CD4-positive, alpha-beta T cell (primary cell): ENCODE data around the gene ASIP. TPM values are rescaled to one million over a fixed set of nuclear protein-coding genes. Genes with fewer than 3 reads are reported as not detected.

Experiments
- ATAC-seq: fragments of 200-7000 bp; cut with Tn5 transposase; one replicate; pipeline ENCODE4 v1.10.0; 2022; ENCODE audit warnings: mild to moderate bottlenecking; ENCODE audit not compliant: poor library complexity
- CTCF ChIA-PET: fragments of 350-600 bp; sonication (Branson Sonifier 250); formaldehyde crosslinking; loops from one replicate; lab custom pipeline; 2021; ENCODE audit warnings: antibody characterized with exemption, inconsistent platforms; lab: Charles Lee
- POLR2A ChIA-PET: fragments of 350-600 bp; sonication (Branson Sonifier 250); formaldehyde crosslinking; loops from one replicate; lab custom pipeline; 2021; ENCODE audit warnings: antibody characterized with exemption, inconsistent platforms; lab: Charles Lee
- DNase-seq, 14 experiments: peaks; one replicate each; pipeline ENCODE4 v3.0.0-alpha.2; 2013 to 2020; ENCODE audit warnings: mixed read lengths in 2 of 14
- H3K27ac ChIP-seq, 2 donors: one replicate each; pipeline versions ENCODE4 v1.5.1 to v1.7.0; 2013; ENCODE audit warnings: low read length in 2 of 2, low read depth in 1 of 2, mild to moderate bottlenecking in 1 of 2
- H3K27me3 ChIP-seq, 2 experiments: 1 replicate in 1 of 2; 2 replicates in 1 of 2; pipeline versions ENCODE4 v1.6.1 to v1.7.0; 2013; ENCODE audit warnings: low read length in 2 of 2, control low read depth in 1 of 2, mild to moderate bottlenecking in 1 of 2, moderate library complexity in 1 of 2; ENCODE audit not compliant: insufficient read depth in 2 of 2, control insufficient read depth in 1 of 2
- H3K36me3 ChIP-seq: one replicate; pipeline ENCODE4 v1.6.1; 2013; ENCODE audit warnings: low read length, control low read depth; ENCODE audit not compliant: insufficient read depth
- H3K4me1 ChIP-seq: one replicate; pipeline ENCODE4 v1.6.1; 2013; ENCODE audit warnings: low read length, control low read depth; ENCODE audit not compliant: insufficient read depth
- H3K4me3 ChIP-seq: one replicate; pipeline ENCODE4 v1.5.1; 2013; ENCODE audit warnings: mild to moderate bottlenecking, low read length, moderate library complexity
- H3K9me3 ChIP-seq, 2 experiments: 1 replicate in 1 of 2; 2 replicates in 1 of 2; pipeline versions ENCODE4 v1.6.1 to v1.7.0; 2013; ENCODE audit warnings: low read length in 2 of 2, mild to moderate bottlenecking in 2 of 2, control low read depth in 1 of 2, moderate library complexity in 1 of 2; ENCODE audit not compliant: control insufficient read depth in 1 of 2, insufficient read depth in 1 of 2
- H3K27ac Mint-ChIP-seq: one replicate; pipeline ENCODE4 v1.8.0; 2020; ENCODE audit warnings: mixed read lengths
- H3K27me3 Mint-ChIP-seq: one replicate; pipeline ENCODE4 v1.8.0; 2021; ENCODE audit warnings: mixed read lengths
- H3K36me3 Mint-ChIP-seq: one replicate; pipeline ENCODE4 v1.8.0; 2021; ENCODE audit warnings: low read depth, mixed read lengths
- H3K4me1 Mint-ChIP-seq: one replicate; pipeline ENCODE4 v1.8.0; 2021; ENCODE audit warnings: low read depth, mixed read lengths
- H3K4me3 Mint-ChIP-seq: one replicate; pipeline ENCODE4 v1.8.0; 2020; ENCODE audit warnings: mild to moderate bottlenecking, mixed read lengths
- H3K9me3 Mint-ChIP-seq: one replicate; pipeline ENCODE4 v1.8.0; 2020; ENCODE audit warnings: mixed read lengths
- CTCF ChIP-seq: fragments of 200-600 bp; IDR thresholded peaks from one replicate; pipeline ENCODE4 v1.8.0; 2022; ENCODE audit warnings: antibody characterized with exemption, mild to moderate bottlenecking
- intact Hi-C, 2 experiments: fragments of 100-400 bp; cut with DNase I in 1 of 2; cut with micrococcal nuclease in 1 of 2; formaldehyde crosslinking; loops; one replicate each; pipeline versions ENCODE4 v1.15.1 to v1.9.0; 2023 to 2025; cut with DNase I, micrococcal nuclease
- polyA plus RNA-seq, 2 donors: library from polyadenylated mRNA; unstranded; fragments of 120-200 nt; gene quantifications; one replicate each; pipeline ENCODE4 v1.2.1, GENCODE V29; 2013
- total RNA-seq, 174 experiments: library from RNA in 2 of 174; stranded (reverse) in 2 of 174; gene quantifications; one replicate each; pipeline ENCODE4 v1.2.3 and lab custom pipeline; 2021 to 2026

ASIP gene
- not detected for total RNA-seq
- 0.23 TPM for polyA plus RNA-seq (2013, experiment 1 of 2)
- not detected for polyA plus RNA-seq (2013, experiment 2 of 2)
- total RNA-seq (lab: John Stamatoyannopoulos, UW) = 0 to 0.23 (median 0) reads per million in 172 experiments

GRCh38 chr20:34240693-34241615 lies at the start of gene ASIP:
Gene ASIP, plus strand, starts transcription at chr20:34241423. Its CDS starts 18,952 bp downstream, at chr20:34260375.
- H3K27me3 ChIP-seq = no peaks in the 10 kb centered on the region
- peak within 1 kb of the TSS; percentile 16 for H3K27ac Mint-ChIP-seq
- H3K9me3 ChIP-seq = peaks cover 4 to 13% of the 10 kb centered on the region in 2 experiments
- DNase-seq (peak in 4 of 14 experiments; percentile 19 to 22 (median 20)), ATAC-seq (peak; percentile 44)
- H3K4me3 Mint-ChIP-seq = peak within 1 kb of the TSS; percentile 4
- no peaks in the 10 kb centered on the region for H3K36me3 Mint-ChIP-seq
- no peak for TF ChIP-seq CTCF
- no peak within 1 kb of the TSS for H3K4me3 ChIP-seq
- intact Hi-C loops = no loop called here
- H3K4me1 Mint-ChIP-seq = peaks cover 21% of the 10 kb centered on the region
- peaks cover 7% of the 10 kb centered on the region for H3K4me1 ChIP-seq
- POLR2A ChIA-PET = interaction anchor here (1.6 kb wide), 1 partner anchor 275 kb away, joined by 4 read pairs; the partner anchor contains the start of gene DYNLRB1
- H3K36me3 ChIP-seq = no peaks in the 10 kb centered on the region
- H3K27ac ChIP-seq = no peak within 1 kb of the TSS
- H3K9me3 Mint-ChIP-seq = peaks cover 13% of the 10 kb centered on the region
- H3K27me3 Mint-ChIP-seq = no peaks in the 10 kb centered on the region
- CTCF ChIA-PET = interaction anchor here (0.8 kb wide), 1 partner anchor 9 kb away, joined by 3 read pairs; no protein-coding TSS in a partner anchor

GRCh38 chr20:34193051-34193450 lies 48.2 kb upstream of the ASIP start:
- CTCF ChIA-PET = no interaction called here
- intact Hi-C loops = loop anchor here in 1 of 2 experiments (5.0 kb wide), 1 partner anchor 79 kb away; no protein-coding TSS in a partner anchor
- Histone ChIP-seq H3K27me3 (peaks cover 5 to 16% of the 10 kb centered on the region in 2 experiments), H3K4me3 (no peak overlapping the region), H3K36me3 (no peaks in the 10 kb centered on the region), H3K9me3 (no peaks in the 10 kb centered on the region), H3K4me1 (no peaks in the 10 kb centered on the region), H3K27ac (no peak overlapping the region)
- no peak for TF ChIP-seq CTCF
- ATAC-seq = no peak
- POLR2A ChIA-PET = no interaction called here
- H3K27me3 Mint-ChIP-seq = peaks cover 34% of the 10 kb centered on the region
- no peak overlapping the region for H3K27ac Mint-ChIP-seq
- no peaks in the 10 kb centered on the region for H3K9me3 Mint-ChIP-seq
- no peaks in the 10 kb centered on the region for H3K36me3 Mint-ChIP-seq
- no peak for DNase-seq
- H3K4me1 Mint-ChIP-seq = no peaks in the 10 kb centered on the region
- no peak overlapping the region for H3K4me3 Mint-ChIP-seq

- POLR2A ChIA-PET = no interaction called here
- Histone ChIP-seq H3K4me1 (no peaks in the 10 kb centered on the region), H3K27ac (no peak overlapping the region), H3K9me3 (no peaks in the 10 kb centered on the region), H3K36me3 (no peaks in the 10 kb centered on the region), H3K4me3 (no peak overlapping the region), H3K27me3 (peaks cover 7 to 14% of the 10 kb centered on the region in 2 experiments)
- no peaks in the 10 kb centered on the region for H3K9me3 Mint-ChIP-seq
- ATAC-seq = no peak
- DNase-seq = no peak
- H3K27ac Mint-ChIP-seq = no peak overlapping the region
- no peak overlapping the region for H3K4me3 Mint-ChIP-seq
- H3K36me3 Mint-ChIP-seq = no peaks in the 10 kb centered on the region
- H3K27me3 Mint-ChIP-seq = peaks cover 16% of the 10 kb centered on the region
- H3K4me1 Mint-ChIP-seq = no peaks in the 10 kb centered on the region
- CTCF ChIA-PET = no interaction called here
- intact Hi-C loops = no loop called here
- no peak for TF ChIP-seq CTCF
These were observed 42.0 kb upstream of the ASIP start for GRCh38 chr20:34199183-34199582.
